Measurements from ENCODE around the gene MOB1A.

- TF ChIP-seq, protein P1, sequence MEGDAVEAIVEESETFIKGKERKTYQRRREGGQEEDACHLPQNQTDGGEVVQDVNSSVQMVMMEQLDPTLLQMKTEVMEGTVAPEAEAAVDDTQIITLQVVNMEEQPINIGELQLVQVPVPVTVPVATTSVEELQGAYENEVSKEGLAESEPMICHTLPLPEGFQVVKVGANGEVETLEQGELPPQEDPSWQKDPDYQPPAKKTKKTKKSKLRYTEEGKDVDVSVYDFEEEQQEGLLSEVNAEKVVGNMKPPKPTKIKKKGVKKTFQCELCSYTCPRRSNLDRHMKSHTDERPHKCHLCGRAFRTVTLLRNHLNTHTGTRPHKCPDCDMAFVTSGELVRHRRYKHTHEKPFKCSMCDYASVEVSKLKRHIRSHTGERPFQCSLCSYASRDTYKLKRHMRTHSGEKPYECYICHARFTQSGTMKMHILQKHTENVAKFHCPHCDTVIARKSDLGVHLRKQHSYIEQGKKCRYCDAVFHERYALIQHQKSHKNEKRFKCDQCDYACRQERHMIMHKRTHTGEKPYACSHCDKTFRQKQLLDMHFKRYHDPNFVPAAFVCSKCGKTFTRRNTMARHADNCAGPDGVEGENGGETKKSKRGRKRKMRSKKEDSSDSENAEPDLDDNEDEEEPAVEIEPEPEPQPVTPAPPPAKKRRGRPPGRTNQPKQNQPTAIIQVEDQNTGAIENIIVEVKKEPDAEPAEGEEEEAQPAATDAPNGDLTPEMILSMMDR (IDR thresholded peaks at IDR 0.05 in 2 of 3, conservative IDR thresholded peaks at IDR 0.05 in 1 of 3; ENCODE audit: borderline replicate concordance in 1 of 3, insufficient read depth in 1 of 3, low read depth in 2 of 3, low read length in 2 of 3), result no peak
- TF ChIP-seq POLR2A (IDR thresholded peaks at IDR 0.05; ENCODE audit: borderline replicate concordance, extremely low read depth, insufficient read depth, insufficient read length), result no peak
- TF ChIP-seq MAX (IDR thresholded peaks at IDR 0.05), result no peak
- TF ChIP-seq ZNF274 (IDR thresholded peaks at IDR 0.05; ENCODE audit: low read depth, low read length), result no peak
- TF ChIP-seq TCF7L2 (IDR thresholded peaks at IDR 0.05; ENCODE audit: borderline replicate concordance, extremely low read depth, insufficient read depth, insufficient read length), result no peak
- TF ChIP-seq CEBPB (IDR thresholded peaks at IDR 0.05; ENCODE audit: low read depth), result no peak
- TF ChIP-seq SIN3A (IDR thresholded peaks at IDR 0.05; ENCODE audit: low read depth), result no peak
- no peak for TF ChIP-seq RAD21 (IDR thresholded peaks at IDR 0.05; ENCODE audit: low read depth)
- no peak for TF ChIP-seq SP1 (IDR thresholded peaks at IDR 0.05; ENCODE audit: low read depth)
- no peak for TF ChIP-seq POLR2AphosphoS5 (IDR thresholded peaks at IDR 0.05; ENCODE audit: low read depth, low read length)
Observed at GRCh38 chr2:74226648-74227213, 48.1 kb upstream of the MOB1A start.
